SK-N-SH (cell line): ENCODE data around the gene NSD2. TPM values are rescaled to one million over a fixed set of nuclear protein-coding genes. Genes with fewer than 3 reads are reported as not detected.
A peak's percentile ranks its signal among the peaks of the same experiment; 100 is the strongest.

Source experiments
- CTCF ChIA-PET: fragments of 300-600, 350-600 bp; formaldehyde crosslinking; extraction: SDS; loops from one replicate; lab custom pipeline; 2021; lab: Yijun Ruan, JAX
- POLR2A ChIA-PET: fragments of 350-600 bp; sonication (Branson Sonifier 250); formaldehyde crosslinking; extraction: SDS; loops from one replicate; lab custom pipeline; 2020; ENCODE audit warnings: antibody characterized with exemption, inconsistent platforms; lab: Yijun Ruan, JAX
- DNase-seq: peaks from one replicate; pipeline ENCODE4 v3.0.0; 2012
- H2AFZ ChIP-seq: fragments of 200-600 bp; sonication (generic); 2 replicates; pipeline ENCODE4 v1.8.1; 2016; ENCODE audit warnings: antibody characterized with exemption, mild to moderate bottlenecking, low read depth
- H3F3A ChIP-seq: fragments of 200-600 bp; sonication (generic); replicated peaks from 2 replicates; pipeline ENCODE3; 2016; ENCODE audit warnings: antibody characterized with exemption, mild to moderate bottlenecking; ENCODE audit not compliant: insufficient read depth
- H3K27ac ChIP-seq, 2 experiments: fragments of 200-500 bp in 1 of 2; fragments of 200-600 bp in 1 of 2; sonication (Bioruptor generic) in 1 of 2; sonication (generic), shearing (Covaris generic) in 1 of 2; 2 replicates each; pipeline versions ENCODE4 v1.5.1 to v1.6.1; 2014 to 2016; ENCODE audit warnings: low read depth in 2 of 2, inconsistent platforms in 1 of 2, low read length in 1 of 2, mild to moderate bottlenecking in 1 of 2, mixed read lengths in 1 of 2
- H3K27me3 ChIP-seq: fragments of 200-600 bp; sonication (generic), shearing (Covaris generic); 2 replicates; pipeline ENCODE4 v1.6.1; 2016; ENCODE audit warnings: mixed run types; ENCODE audit not compliant: insufficient read depth
- H3K36me3 ChIP-seq, 2 experiments: fragments of 200-500 bp in 1 of 2; fragments of 200-600 bp in 1 of 2; sonication (Bioruptor generic) in 1 of 2; sonication (generic) in 1 of 2; replicated peaks in 1 of 2; 2 replicates each; pipeline versions ENCODE3 to v1.5.1; 2014 to 2016; ENCODE audit warnings: low read length in 1 of 2, mild to moderate bottlenecking in 1 of 2; ENCODE audit not compliant: insufficient read depth in 2 of 2, control insufficient read depth in 1 of 2
- H3K4me1 ChIP-seq, 2 experiments: fragments of 200-500 bp in 1 of 2; fragments of 200-600 bp in 1 of 2; sonication (Bioruptor generic) in 1 of 2; sonication (generic), shearing (Covaris generic) in 1 of 2; 2 replicates each; pipeline versions ENCODE4 v1.5.1 to v1.6.1; 2014 to 2016; ENCODE audit warnings: low read depth in 1 of 2, low read length in 1 of 2, mixed run types in 1 of 2; ENCODE audit not compliant: insufficient read depth in 2 of 2, control insufficient read depth in 1 of 2
- H3K4me2 ChIP-seq: fragments of 200-600 bp; sonication (generic), shearing (Covaris generic); 2 replicates; pipeline ENCODE4 v1.6.1; 2017; ENCODE audit warnings: mixed run types
- H3K4me3 ChIP-seq, 2 experiments: fragments of 200-500 bp in 1 of 2; fragments of 200-600 bp in 1 of 2; sonication (Bioruptor generic) in 1 of 2; sonication (generic), shearing (Covaris generic) in 1 of 2; 2 replicates each; pipeline versions ENCODE4 v1.5.1 to v1.8.1; 2014 to 2016; ENCODE audit warnings: low read depth in 2 of 2, inconsistent platforms in 1 of 2, low read length in 1 of 2, mild to moderate bottlenecking in 1 of 2, mixed read lengths in 1 of 2, moderate library complexity in 1 of 2
- H3K79me2 ChIP-seq: fragments of 200-600 bp; sonication (generic); 2 replicates; pipeline ENCODE4 v1.8.1; 2017; ENCODE audit warnings: mild to moderate bottlenecking; ENCODE audit not compliant: insufficient read depth
- H3K9ac ChIP-seq: fragments of 200-600 bp; sonication (generic); 2 replicates; pipeline ENCODE4 v1.6.1; 2017; ENCODE audit warnings: mixed run types
- H3K9me2 ChIP-seq: fragments of 200-600 bp; sonication (generic); 2 replicates; pipeline ENCODE4 v1.6.1; 2017; ENCODE audit warnings: mixed run types
- H3K9me3 ChIP-seq: fragments of 200-600 bp; sonication (generic); 2 replicates; pipeline ENCODE4 v1.6.1; 2017; ENCODE audit warnings: mixed run types, mild to moderate bottlenecking, moderate library complexity
- H4K20me1 ChIP-seq: fragments of 200-600 bp; sonication (generic); 2 replicates; pipeline ENCODE4 v1.6.1; 2017; ENCODE audit warnings: mild to moderate bottlenecking, mixed run types; ENCODE audit not compliant: insufficient read depth
- ELF1 ChIP-seq: IDR thresholded peaks from 2 replicates; pipeline ENCODE4 v1.4.0; 2012
- EP300 ChIP-seq, 2 experiments: IDR thresholded peaks; 2 replicates each; pipeline versions ENCODE4 v1.4.0 to v1.6.1; 2012; ENCODE audit warnings: borderline replicate concordance in 1 of 2, low read depth in 1 of 2, low read length in 1 of 2
- EZH2phosphoT487 ChIP-seq: fragments of 200-600 bp; sonication (generic); IDR thresholded peaks from 2 replicates; pipeline ENCODE4 v1.6.1; 2017; ENCODE audit warnings: low read depth, mixed run types, mild to moderate bottlenecking, antibody characterized with exemption, moderate library complexity, borderline replicate concordance
- FOSL2 ChIP-seq: IDR thresholded peaks from 2 replicates; pipeline ENCODE4 v1.4.0; 2012; ENCODE audit warnings: low read depth, mild to moderate bottlenecking, moderate library complexity, borderline replicate concordance
- FOXM1 ChIP-seq: IDR thresholded peaks from 2 replicates; pipeline ENCODE4 v1.4.0; 2012; ENCODE audit warnings: low read depth, mild to moderate bottlenecking
- GABPA ChIP-seq: IDR thresholded peaks from 2 replicates; pipeline ENCODE4 v1.4.0; 2012; ENCODE audit warnings: low read depth, mild to moderate bottlenecking
- GATA2 ChIP-seq: sonication (generic); formaldehyde crosslinking; IDR thresholded peaks from 2 replicates; pipeline ENCODE4 v1.5.0; 2020; ENCODE audit warnings: mild to moderate bottlenecking, missing genetic modification reagents
- JUND ChIP-seq: IDR thresholded peaks from 2 replicates; pipeline ENCODE4 v1.4.0; 2012
- MXI1 ChIP-seq: IDR thresholded peaks from 2 replicates; pipeline ENCODE4 v1.6.1; 2012; ENCODE audit warnings: mild to moderate bottlenecking, low read depth, low read length, improper control_type of control experiment
- NFIC ChIP-seq: IDR thresholded peaks from 2 replicates; pipeline ENCODE4 v1.4.0; 2012; ENCODE audit warnings: borderline replicate concordance
- POLR2AphosphoS5 ChIP-seq: IDR thresholded peaks from 2 replicates; pipeline ENCODE4 v1.6.1; 2012; ENCODE audit warnings: low read depth, low read length
- SMC3 ChIP-seq: IDR thresholded peaks from 2 replicates; pipeline ENCODE4 v1.6.1; 2012; ENCODE audit warnings: low read depth, low read length, improper control_type of control experiment
- TAF1 ChIP-seq: IDR thresholded peaks from 2 replicates; pipeline ENCODE4 v1.6.1; 2012; ENCODE audit warnings: low read depth, mild to moderate bottlenecking, low read length, moderate library complexity, borderline replicate concordance
- TCF12 ChIP-seq: IDR thresholded peaks from 2 replicates; pipeline ENCODE4 v1.4.0; 2012
- TEAD4 ChIP-seq: IDR thresholded peaks from 2 replicates; pipeline ENCODE4 v1.4.0; 2012; ENCODE audit warnings: mild to moderate bottlenecking, borderline replicate concordance; ENCODE audit not compliant: insufficient read depth
- WGBS: methylation state at CpG from one replicate; pipeline ENCODE4 v1.1.6; 2017; ENCODE audit warnings: low lambda C conversion rate; 5-methylcytosine and 5-hydroxymethylcytosine counted together
- polyA plus RNA-seq, 3 experiments: library from polyadenylated mRNA; depleted of rRNA; stranded (reverse); fragments of >200 nt; gene quantifications; 2 replicates each; pipeline ENCODE4 v1.2.3, GENCODE V29; 2012
- TF ChIP-seq, protein P1 (sequence below): fragments of 150-350 bp; IDR thresholded peaks from 2 replicates; pipeline ENCODE4 v1.6.1; 2017; ENCODE audit warnings: antibody characterized with exemption, low read length, low read depth, borderline replicate concordance
- TF ChIP-seq, protein P2 (sequence below): IDR thresholded peaks from 2 replicates; pipeline ENCODE4 v1.6.1; 2012; ENCODE audit warnings: mild to moderate bottlenecking, low read depth, low read length, moderate library complexity
- TF ChIP-seq, protein P3 (sequence below): IDR thresholded peaks from 2 replicates; pipeline ENCODE4; 2012

Gene NSD2
- polyA plus RNA-seq, 1 of the 3 experiments (the other 2 are of a cell fraction), result 34.2 TPM

DNA sequence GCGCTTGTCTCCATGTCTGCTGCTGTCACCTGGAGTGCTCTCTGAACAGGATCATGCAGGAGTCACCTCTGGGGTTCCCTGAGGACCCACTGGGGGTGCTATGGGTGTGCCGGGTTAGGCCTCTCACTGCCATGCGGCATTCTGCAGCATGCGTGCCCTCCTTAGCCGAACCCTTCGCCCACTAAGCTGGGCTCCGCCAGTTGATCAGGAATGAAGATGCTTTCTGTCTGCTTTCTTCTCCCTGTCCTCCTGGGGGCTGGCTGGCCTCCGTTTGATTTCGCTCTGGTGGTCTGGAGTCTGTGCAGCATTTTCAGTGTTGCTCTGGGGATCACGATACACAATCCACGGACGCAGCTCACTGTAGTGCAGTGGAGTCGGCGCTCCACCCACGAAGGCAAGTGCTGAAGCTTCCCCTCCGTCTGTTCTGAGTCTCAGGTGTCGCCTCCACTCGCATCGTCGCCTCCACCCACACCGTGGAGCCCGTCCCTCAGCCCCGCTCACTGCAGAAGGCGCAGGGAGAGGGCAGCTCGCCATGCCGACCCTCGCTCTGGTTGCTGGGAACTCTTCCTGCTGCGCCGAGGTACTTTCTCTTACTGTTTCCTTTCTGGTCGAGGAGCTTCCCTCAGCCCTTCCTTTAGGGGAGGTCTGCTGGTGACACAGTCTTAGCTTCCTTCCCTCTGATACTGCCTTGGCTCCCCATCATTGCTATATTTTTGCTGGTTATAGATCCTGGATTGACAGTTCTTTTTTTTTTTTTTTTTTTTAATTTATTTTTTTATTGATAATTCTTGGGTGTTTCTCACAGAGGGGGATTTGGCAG is 44.5 kb upstream of the NSD2 start:
- peaks cover 9 to 52% of the 10 kb centered on the region in 2 experiments for H3K36me3 ChIP-seq
- ChIA-PET CTCF (interaction anchor here (1.0 to 1.5 kb wide), 6 partner anchors 9 to 992 kb away, joined by 3 to 5 read pairs (median 4); no protein-coding TSS in a partner anchor), POLR2A (no interaction called here)
- no peak overlapping the region for H3K4me2 ChIP-seq
- H2AFZ ChIP-seq, result no peak overlapping the region
- TF ChIP-seq POLR2AphosphoS5 (no peak), NFIC (no peak), FOSL2 (no peak)
- TF ChIP-seq, protein P1, sequence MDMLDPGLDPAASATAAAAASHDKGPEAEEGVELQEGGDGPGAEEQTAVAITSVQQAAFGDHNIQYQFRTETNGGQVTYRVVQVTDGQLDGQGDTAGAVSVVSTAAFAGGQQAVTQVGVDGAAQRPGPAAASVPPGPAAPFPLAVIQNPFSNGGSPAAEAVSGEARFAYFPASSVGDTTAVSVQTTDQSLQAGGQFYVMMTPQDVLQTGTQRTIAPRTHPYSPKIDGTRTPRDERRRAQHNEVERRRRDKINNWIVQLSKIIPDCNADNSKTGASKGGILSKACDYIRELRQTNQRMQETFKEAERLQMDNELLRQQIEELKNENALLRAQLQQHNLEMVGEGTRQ, result no peak
- TF ChIP-seq, protein P2, sequence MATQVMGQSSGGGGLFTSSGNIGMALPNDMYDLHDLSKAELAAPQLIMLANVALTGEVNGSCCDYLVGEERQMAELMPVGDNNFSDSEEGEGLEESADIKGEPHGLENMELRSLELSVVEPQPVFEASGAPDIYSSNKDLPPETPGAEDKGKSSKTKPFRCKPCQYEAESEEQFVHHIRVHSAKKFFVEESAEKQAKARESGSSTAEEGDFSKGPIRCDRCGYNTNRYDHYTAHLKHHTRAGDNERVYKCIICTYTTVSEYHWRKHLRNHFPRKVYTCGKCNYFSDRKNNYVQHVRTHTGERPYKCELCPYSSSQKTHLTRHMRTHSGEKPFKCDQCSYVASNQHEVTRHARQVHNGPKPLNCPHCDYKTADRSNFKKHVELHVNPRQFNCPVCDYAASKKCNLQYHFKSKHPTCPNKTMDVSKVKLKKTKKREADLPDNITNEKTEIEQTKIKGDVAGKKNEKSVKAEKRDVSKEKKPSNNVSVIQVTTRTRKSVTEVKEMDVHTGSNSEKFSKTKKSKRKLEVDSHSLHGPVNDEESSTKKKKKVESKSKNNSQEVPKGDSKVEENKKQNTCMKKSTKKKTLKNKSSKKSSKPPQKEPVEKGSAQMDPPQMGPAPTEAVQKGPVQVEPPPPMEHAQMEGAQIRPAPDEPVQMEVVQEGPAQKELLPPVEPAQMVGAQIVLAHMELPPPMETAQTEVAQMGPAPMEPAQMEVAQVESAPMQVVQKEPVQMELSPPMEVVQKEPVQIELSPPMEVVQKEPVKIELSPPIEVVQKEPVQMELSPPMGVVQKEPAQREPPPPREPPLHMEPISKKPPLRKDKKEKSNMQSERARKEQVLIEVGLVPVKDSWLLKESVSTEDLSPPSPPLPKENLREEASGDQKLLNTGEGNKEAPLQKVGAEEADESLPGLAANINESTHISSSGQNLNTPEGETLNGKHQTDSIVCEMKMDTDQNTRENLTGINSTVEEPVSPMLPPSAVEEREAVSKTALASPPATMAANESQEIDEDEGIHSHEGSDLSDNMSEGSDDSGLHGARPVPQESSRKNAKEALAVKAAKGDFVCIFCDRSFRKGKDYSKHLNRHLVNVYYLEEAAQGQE, result no peak
- TF ChIP-seq, protein P3, sequence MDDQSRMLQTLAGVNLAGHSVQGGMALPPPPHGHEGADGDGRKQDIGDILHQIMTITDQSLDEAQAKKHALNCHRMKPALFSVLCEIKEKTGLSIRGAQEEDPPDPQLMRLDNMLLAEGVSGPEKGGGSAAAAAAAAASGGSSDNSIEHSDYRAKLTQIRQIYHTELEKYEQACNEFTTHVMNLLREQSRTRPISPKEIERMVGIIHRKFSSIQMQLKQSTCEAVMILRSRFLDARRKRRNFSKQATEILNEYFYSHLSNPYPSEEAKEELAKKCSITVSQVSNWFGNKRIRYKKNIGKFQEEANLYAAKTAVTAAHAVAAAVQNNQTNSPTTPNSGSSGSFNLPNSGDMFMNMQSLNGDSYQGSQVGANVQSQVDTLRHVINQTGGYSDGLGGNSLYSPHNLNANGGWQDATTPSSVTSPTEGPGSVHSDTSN, result no peak
- peak; percentile 43 for DNase-seq
- no peaks in the 10 kb centered on the region for H3K27me3 ChIP-seq
- no peaks in the 10 kb centered on the region for H3K9me2 ChIP-seq
- WGBS, result 97% methylated on average over 22 of the region's 30 CpGs
- H3K79me2 ChIP-seq, result no peaks in the 10 kb centered on the region
- H3K4me3 ChIP-seq, result no peak overlapping the region
- no peaks in the 10 kb centered on the region for H4K20me1 ChIP-seq
- peaks cover 0 to 21% of the 10 kb centered on the region in 2 experiments; a peak in 1 of 4 replicates for H3K4me1 ChIP-seq
- H3K27ac ChIP-seq, result peak overlapping the region in 1 of 2 experiments; percentile 81; a peak in 2 of 4 replicates
- H3F3A ChIP-seq, result peaks cover 12% of the 10 kb centered on the region
- H3K9ac ChIP-seq, result no peak overlapping the region
- H3K9me3 ChIP-seq, result no peaks in the 10 kb centered on the region

DNA sequence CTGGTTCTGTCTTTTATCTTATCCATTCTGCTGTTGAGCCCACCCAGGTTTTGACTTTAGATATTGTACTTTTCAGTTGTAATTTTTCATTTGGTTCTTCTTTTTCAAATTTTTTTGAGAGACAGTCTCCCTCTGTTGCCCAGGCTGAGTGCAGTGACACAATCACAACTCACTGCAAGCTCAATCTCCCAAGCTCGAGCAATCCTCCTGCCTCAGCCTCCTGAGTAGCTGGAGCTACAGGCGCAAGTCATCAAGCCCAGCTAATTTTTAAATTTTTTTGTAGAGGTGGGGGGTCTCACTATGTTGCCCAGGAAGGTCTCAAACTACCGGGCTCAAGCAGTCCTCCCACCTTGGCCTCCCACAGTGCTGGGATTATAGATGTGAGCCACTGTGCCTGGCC is 41.0 kb upstream of the NSD2 start:
- peaks cover 12% of the 10 kb centered on the region for H3F3A ChIP-seq
- H4K20me1 ChIP-seq, result no peaks in the 10 kb centered on the region
- peaks cover 0 to 21% of the 10 kb centered on the region in 2 experiments; a peak in 1 of 4 replicates for H3K4me1 ChIP-seq
- 95% methylated on average over 3 of the region's 3 CpGs for WGBS
- ChIA-PET POLR2A (no interaction called here), CTCF (interaction anchor here (1.5 to 2.0 kb wide), 2 partner anchors 69 to 82 kb away, joined by 5 to 6 read pairs; no protein-coding TSS in a partner anchor)
- no peak overlapping the region for H2AFZ ChIP-seq
- H3K9me2 ChIP-seq, result no peaks in the 10 kb centered on the region
- H3K36me3 ChIP-seq, result peaks cover 5 to 53% of the 10 kb centered on the region in 2 experiments
- H3K9me3 ChIP-seq, result no peaks in the 10 kb centered on the region
- H3K4me3 ChIP-seq, result no peak overlapping the region
- DNase-seq, result no peak
- H3K27ac ChIP-seq, result no peak overlapping the region
- no peaks in the 10 kb centered on the region for H3K27me3 ChIP-seq
- H3K9ac ChIP-seq, result no peak overlapping the region
- no peak overlapping the region for H3K4me2 ChIP-seq
- H3K79me2 ChIP-seq, result no peaks in the 10 kb centered on the region; the same call in 1 of the 2 replicates
- no peak for TF ChIP-seq JUND
- TF ChIP-seq ELF1, result no peak
- no peak for TF ChIP-seq TEAD4
- no peak for TF ChIP-seq MXI1
- TF ChIP-seq TCF12, result no peak
- no peak for TF ChIP-seq TAF1
- no peak for TF ChIP-seq NFIC
- TF ChIP-seq EZH2phosphoT487, result no peak
- TF ChIP-seq, protein P1, result no peak
- no peak for TF ChIP-seq EP300 (IDR thresholded peaks at IDR 0.05; ENCODE audit: borderline replicate concordance in 1 of 2, low read depth in 1 of 2, low read length in 1 of 2)
- TF ChIP-seq SMC3, result no peak
- no peak for TF ChIP-seq FOXM1
- TF ChIP-seq GABPA, result no peak
- no peak for TF ChIP-seq GATA2 (CRISPR knock-in tag)
